ENCODE data around the gene PRR23E. TPM values are rescaled to one million over a fixed set of nuclear protein-coding genes. Genes with fewer than 3 reads are reported as not detected.

The PRR23E gene
- polyA plus RNA-seq, 4 donors: not detected

- no peak for DNase-seq (ENCODE audit: low read depth in 4 of 4, low spot score in 2 of 4)
Measured at GRCh38 chr3:127206611-127207516, 13.9 kb downstream of the PRR23E start.

- DNase-seq (ENCODE audit: low read depth in 4 of 4, low spot score in 2 of 4): no peak
Measured at GRCh38 chr3:127207727-127208482, 15.0 kb downstream of the PRR23E start.

GRCh38 chr3:127208483-127209100 lies 15.7 kb downstream of the PRR23E start:
- no peak for DNase-seq (ENCODE audit: low read depth in 4 of 4, low spot score in 2 of 4)

DNA sequence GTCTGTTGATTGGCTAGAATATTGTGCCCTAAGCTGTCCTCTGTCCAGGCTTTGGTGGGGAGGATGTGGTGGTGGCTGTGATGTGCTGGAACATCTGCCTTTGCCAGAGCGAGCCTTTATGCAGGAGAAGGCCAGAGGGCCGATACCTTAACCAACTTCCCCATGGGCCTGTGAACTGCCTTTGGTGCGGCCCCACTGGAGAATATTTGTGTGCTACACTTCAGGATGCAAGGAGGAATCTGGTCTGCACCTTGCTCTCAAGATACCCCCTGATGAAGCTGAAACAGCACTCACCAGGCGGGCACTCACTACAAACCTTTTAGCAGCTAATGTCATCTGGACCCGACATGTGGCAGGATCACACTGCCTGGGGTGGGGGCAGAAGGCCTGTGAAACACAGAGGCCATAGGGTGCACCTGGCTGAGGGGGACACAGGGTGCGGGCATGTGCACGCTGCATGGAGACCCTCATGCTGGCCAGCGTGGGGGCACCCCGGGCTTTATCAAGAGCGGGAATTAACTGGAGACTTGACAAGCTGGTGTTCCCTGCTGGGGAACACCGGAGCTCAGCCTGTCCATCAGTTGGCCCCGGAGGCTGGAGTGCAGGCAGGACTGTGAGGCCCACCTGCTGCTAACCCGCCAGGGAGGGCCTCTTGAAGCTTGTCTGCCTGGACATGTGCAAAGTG lies 16.4 kb downstream of the PRR23E start:
- DNase-seq (ENCODE audit: low read depth in 4 of 4, low spot score in 2 of 4): no peak

DNA sequence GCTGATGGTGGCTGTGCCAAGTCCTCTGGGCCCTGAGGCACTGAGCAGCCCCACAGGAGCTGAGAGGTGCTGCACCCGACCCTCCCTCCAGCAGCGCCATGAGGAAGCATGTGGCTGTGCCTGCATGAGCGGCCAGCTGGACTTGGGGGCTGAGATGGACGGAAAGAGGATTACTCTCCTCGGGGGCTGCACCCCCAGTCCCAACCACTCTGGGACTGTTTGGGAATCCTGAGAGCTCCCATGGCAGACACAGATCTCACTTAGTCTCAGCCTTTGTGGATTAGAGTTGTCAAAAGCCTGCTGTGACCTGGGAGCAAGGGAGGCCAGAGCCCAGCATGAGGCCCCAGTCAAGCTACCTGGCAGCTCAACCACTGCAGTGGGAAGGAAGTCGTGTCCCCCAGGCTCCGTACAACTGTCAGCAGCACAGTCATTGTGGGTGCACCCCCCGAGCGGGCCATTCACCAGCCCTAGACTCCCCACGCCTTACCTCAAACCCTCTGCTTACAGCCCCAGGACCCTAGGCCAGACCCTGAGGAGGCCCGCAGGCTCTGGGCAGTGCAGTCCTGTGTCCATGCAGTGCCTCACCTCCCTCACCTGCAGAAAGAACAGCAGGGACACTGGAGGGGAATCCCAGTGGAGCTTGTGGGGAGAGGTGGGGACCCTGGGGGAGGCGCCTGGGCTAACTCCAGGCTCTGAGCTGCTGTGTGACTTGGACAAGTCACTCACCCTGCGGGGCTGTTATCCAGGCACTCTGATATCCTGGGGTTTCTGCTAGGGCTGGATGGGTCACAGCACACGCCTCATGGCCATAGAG lies 17.1 kb downstream of the PRR23E start:
- no peak for DNase-seq (ENCODE audit: low read depth in 4 of 4, low spot score in 2 of 4)

DNA sequence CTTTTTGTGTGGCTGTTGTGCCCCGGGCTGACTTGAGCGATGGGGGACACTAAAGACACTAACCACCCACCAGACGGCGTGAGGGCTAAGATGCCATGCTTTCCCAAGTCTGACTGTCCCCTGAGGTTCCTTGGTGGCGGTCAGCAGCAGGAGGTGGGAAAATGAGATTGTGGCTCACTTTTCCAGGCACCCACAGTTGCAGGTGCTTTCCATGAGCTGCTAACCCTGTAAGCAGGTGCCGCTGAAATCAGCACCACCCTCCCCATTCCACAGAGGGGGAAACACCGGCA lies 17.7 kb downstream of the PRR23E start:
- no peak for DNase-seq (ENCODE audit: low read depth in 4 of 4, low spot score in 2 of 4)

GRCh38 chr3:127211118-127212060 lies 18.5 kb downstream of the PRR23E start:
- DNase-seq (ENCODE audit: low read depth in 4 of 4, low spot score in 2 of 4): no peak

DNA sequence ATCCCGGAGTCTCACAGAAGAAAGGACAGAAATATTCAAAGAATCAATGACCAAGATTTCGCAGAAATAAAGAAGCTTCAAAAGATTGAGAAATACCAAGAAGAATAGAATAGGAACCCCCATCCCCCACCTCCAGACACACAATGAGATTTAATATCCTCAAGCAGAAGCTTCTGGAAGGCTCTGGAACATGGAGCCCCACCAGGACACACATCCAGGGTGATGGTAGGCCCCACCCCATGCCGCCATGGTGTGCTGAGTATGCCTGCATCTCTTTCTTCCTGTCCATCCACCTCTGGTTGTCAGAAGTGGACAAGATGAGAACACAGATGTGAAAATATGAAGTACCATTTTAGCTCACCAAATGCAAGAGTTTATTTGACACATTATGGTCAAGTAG lies 19.3 kb downstream of the PRR23E start:
- no peak for DNase-seq (ENCODE audit: low read depth in 4 of 4, low spot score in 2 of 4)

- no peak for DNase-seq (ENCODE audit: low read depth in 4 of 4, low spot score in 2 of 4)
Measured at GRCh38 chr3:127212711-127213110, 19.8 kb downstream of the PRR23E start.

DNA sequence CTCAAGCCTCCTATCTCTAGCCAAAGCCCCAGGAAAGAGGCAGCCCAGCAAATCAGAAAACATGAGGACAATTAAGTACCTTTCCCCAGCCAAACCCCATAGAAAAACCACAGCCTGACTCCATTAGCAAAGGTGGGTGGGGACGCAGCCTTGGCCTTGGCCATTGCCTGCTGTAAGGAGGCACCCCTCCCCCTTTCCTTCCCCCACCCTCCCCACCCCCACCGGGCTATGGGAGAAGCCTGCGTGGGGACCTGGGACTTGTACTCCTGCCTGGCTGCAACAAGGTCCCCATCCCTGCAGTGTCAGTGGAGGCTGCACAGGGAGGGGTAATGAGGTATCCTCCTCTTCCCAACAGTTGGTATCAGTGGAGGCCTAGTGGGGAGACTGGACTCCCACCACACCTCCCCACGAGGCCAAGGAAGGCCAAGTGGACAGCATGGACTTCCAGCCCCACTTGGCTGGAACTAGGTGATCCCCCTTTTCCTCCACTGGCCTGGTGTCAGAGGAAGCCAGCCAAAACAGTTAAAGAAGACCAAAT lies 20.5 kb downstream of the PRR23E start:
- no peak for DNase-seq (ENCODE audit: low read depth in 4 of 4, low spot score in 2 of 4)

DNA sequence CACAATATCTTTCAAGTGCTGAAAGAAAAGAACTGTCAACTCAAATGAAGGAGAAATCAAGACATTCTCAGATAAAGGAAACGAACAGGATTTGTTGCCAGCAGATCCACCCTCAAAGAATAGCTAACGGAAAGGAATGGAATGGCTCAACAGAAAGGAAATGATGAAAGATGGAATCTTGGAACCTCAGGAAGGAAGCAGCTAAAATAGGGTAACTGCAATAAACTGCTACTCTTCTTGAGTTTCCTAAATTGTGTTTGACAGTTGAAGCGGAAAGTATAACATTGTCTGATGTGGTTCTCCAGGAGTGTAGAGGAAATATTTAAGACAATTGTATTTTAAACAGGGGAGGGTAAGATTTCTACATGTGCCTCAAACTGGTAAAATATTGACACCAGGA lies 22.0 kb downstream of the PRR23E start:
- DNase-seq (ENCODE audit: low read depth in 4 of 4, low spot score in 2 of 4): no peak

DNA sequence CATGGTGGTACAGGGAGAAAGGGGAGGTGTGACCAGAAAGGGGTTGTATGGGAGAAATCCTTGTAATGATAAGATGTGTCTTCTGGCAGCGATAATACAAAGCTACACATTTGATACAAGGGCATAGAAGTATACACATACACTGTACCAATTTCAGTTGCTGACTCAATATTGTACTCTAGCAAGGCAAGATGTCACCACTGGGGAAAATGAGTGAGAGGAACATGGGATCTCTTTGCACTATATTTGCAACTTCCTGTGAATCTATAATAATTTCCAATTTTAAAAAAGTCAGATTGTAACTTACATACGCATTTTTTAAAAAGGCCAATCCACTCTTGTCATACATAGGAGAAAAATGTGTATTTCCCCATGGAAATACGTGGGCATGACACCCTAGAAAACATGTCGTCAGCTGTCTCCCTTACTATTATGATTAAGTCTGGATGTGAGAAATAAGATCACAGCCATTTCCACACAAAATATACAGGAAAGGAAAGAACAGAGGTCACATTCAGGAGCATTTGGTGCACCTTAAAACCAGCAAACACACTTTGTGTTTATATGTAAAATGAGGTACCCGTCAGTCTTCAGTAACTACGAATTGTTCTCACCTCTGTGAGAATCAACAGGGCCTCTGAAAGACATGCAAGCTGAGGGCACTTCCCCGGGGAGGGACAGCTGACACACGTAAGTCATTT lies 22.9 kb downstream of the PRR23E start:
- DNase-seq (ENCODE audit: low read depth in 4 of 4, low spot score in 2 of 4): no peak

GRCh38 chr3:127216415-127217261 lies 23.7 kb downstream of the PRR23E start:
- no peak for DNase-seq (ENCODE audit: low read depth in 4 of 4, low spot score in 2 of 4)

- DNase-seq (ENCODE audit: low read depth in 4 of 4, low spot score in 2 of 4): no peak
Measured at GRCh38 chr3:127217596-127218453, 24.9 kb downstream of the PRR23E start.

DNA sequence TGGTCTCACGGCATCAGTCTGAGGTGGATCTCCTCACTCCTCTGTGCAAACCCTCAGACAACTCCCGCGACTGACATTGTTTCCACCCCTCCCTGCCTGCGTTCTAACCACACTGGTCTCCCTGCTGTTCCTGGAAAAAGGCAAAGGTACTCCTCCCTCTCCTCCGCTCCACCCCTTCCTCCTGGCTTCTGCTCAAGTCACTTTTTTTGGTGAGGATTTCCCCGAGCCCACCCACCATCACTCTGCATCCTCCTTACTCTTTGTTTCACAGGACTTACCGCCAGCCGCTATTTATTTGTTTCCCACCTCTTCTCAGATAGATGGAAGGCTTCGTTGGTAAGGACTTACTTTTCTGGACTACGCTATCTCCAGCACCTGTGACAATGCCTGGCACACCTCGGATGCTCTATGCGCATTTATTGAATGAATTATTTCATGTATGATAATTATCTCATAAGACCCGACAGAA lies 25.6 kb downstream of the PRR23E start:
- no peak for DNase-seq (ENCODE audit: low read depth in 4 of 4, low spot score in 2 of 4)

- no peak for DNase-seq (ENCODE audit: low read depth in 4 of 4, low spot score in 2 of 4)
Measured at GRCh38 chr3:127220497-127220896, 27.6 kb downstream of the PRR23E start.
